Sigmoid colon (tissue), 7 donors: Measurements from ENCODE around the gene SSH3. TPM values are rescaled to one million over a fixed set of nuclear protein-coding genes. Genes with fewer than 3 reads are reported as not detected.
A peak's percentile ranks its signal among the peaks of the same experiment; 100 is the strongest.

Experiments used
- DNase-seq: peaks from one replicate; pipeline ENCODE4 v3.0.0-alpha.2; 2019
- H3K27ac ChIP-seq, 4 donors: fragments of 200-600 bp; sonication (generic); one replicate each; pipeline ENCODE4 v1.5.1; 2016 to 2019; ENCODE audit warnings: mild to moderate bottlenecking in 1 of 4
- H3K27me3 ChIP-seq, 3 donors: fragments of 200-600 bp; sonication (generic); one replicate each; pipeline ENCODE4 v1.5.1; 2019; ENCODE audit warnings: mild to moderate bottlenecking in 1 of 3
- H3K36me3 ChIP-seq, 4 donors: fragments of 200-600 bp; sonication (generic); one replicate each; pipeline ENCODE4 v1.5.1; 2016 to 2019
- H3K4me1 ChIP-seq, 4 donors: fragments of 200-600 bp; sonication (generic); one replicate each; pipeline ENCODE4 v1.5.1; 2017 to 2019
- H3K4me3 ChIP-seq, 4 donors: fragments of 200-600 bp; sonication (generic); one replicate each; pipeline ENCODE4 v1.5.1; 2017 to 2019; ENCODE audit warnings: mild to moderate bottlenecking in 2 of 4, moderate library complexity in 1 of 4
- H3K9me3 ChIP-seq, 4 donors: fragments of 200-600 bp in 3 of 4; sonication (generic) in 3 of 4; one replicate each; pipeline versions ENCODE4 v1.5.1 to v1.6.1; 2013 to 2019
- CTCF ChIP-seq, 4 experiments: fragments of 450-650 bp in 3 of 4; fragments of 200-600 bp in 1 of 4; IDR thresholded peaks; one replicate each; pipeline ENCODE4 v1.5.1; 2016 to 2019; ENCODE audit warnings: antibody characterized with exemption in 4 of 4, mild to moderate bottlenecking in 3 of 4, moderate library complexity in 2 of 4
- EP300 ChIP-seq, 4 donors: sonication (generic); formaldehyde crosslinking; IDR thresholded peaks; one replicate each; pipeline ENCODE4 v1.6.1; 2017; ENCODE audit warnings: antibody characterized with exemption in 4 of 4
- POLR2A ChIP-seq, 2 donors: fragments of 450-650 bp; IDR thresholded peaks; one replicate each; pipeline ENCODE4 v1.6.1; 2016; ENCODE audit warnings: antibody characterized with exemption in 2 of 2, mild to moderate bottlenecking in 2 of 2, moderate library complexity in 2 of 2
- POLR2AphosphoS5 ChIP-seq, 4 donors: sonication (generic); formaldehyde crosslinking; IDR thresholded peaks; one replicate each; pipeline ENCODE4 v1.6.1; 2017; ENCODE audit warnings: antibody characterized with exemption in 4 of 4
- WGBS, 2 donors: extraction: QIAGEN DNeasy Blood & Tissue Kit; methylation state at CpG; one replicate each; pipeline ENCODE4 v1.1.7; 2013; 5-methylcytosine and 5-hydroxymethylcytosine counted together
- intact Hi-C: fragments of 100-400 bp; cut with DNase I; formaldehyde crosslinking; loops from one replicate; pipeline ENCODE4 v1.15.1; 2023
- polyA plus RNA-seq, 3 donors: library from polyadenylated mRNA; stranded (reverse); fragments of 200-250 nt; gene quantifications; one replicate each; pipeline ENCODE4 v1.2.3, GENCODE V29; 2013
- total RNA-seq, 4 donors: library from RNA; depleted of rRNA; stranded (reverse); fragments of >200 nt; gene quantifications; one replicate each; pipeline ENCODE4 v1.1.0, GENCODE V29; 2016
- donor health status: healthy with polysubstance abuse.
- donor health status: Bipolar disorder and iron deficiency.
- donor health status: healthy.

The SSH3 gene
- total and polyA plus RNA-seq, 7 donors, result 15.6 to 39.0 (median 26.5) TPM

GRCh38 chr11:67332081-67332691 lies 28.9 kb downstream of the SSH3 start:
- Histone ChIP-seq H3K4me3 (no peak overlapping the region), H3K36me3 (peaks cover 0 to 5% (median 0%) of the 10 kb centered on the region in 4 donors), H3K27ac (no peak overlapping the region), H3K27me3 (no peaks in the 10 kb centered on the region), H3K9me3 (no peaks in the 10 kb centered on the region), H3K4me1 (no peaks in the 10 kb centered on the region)
- 89 to 92% methylated on average over 6 of the region's 6 CpGs for WGBS, 2 donors
- intact Hi-C loops, result no loop called here
- no peak for DNase-seq
- TF ChIP-seq CTCF (IDR thresholded peaks at IDR 0.05), result no peak
- no peak for TF ChIP-seq POLR2AphosphoS5 (IDR thresholded peaks at IDR 0.05)
- TF ChIP-seq EP300 (IDR thresholded peaks at IDR 0.05), result no peak
- no peak for TF ChIP-seq POLR2A (IDR thresholded peaks at IDR 0.05)

GRCh38 chr11:67337257-67337656 lies 33.9 kb downstream of the SSH3 start:
- H3K4me1 ChIP-seq, result no peaks in the 10 kb centered on the region
- H3K36me3 ChIP-seq, result peaks cover 0 to 5% (median 0%) of the 10 kb centered on the region in 4 donors
- DNase-seq, result no peak
- H3K27ac ChIP-seq, result no peak overlapping the region
- WGBS, 2 donors, result 94 to 95% methylated on average over 3 of the region's 3 CpGs
- intact Hi-C loops, result no loop called here
- H3K27me3 ChIP-seq, result no peaks in the 10 kb centered on the region
- TF ChIP-seq POLR2AphosphoS5 (IDR thresholded peaks at IDR 0.05), result no peak
- no peak for TF ChIP-seq EP300 (IDR thresholded peaks at IDR 0.05)
- no peak for TF ChIP-seq CTCF (IDR thresholded peaks at IDR 0.05)
- TF ChIP-seq POLR2A (IDR thresholded peaks at IDR 0.05), result no peak
- no peak overlapping the region for H3K4me3 ChIP-seq
- no peaks in the 10 kb centered on the region for H3K9me3 ChIP-seq

GRCh38 chr11:67344264-67344663 lies 40.9 kb downstream of the SSH3 start:
- Histone ChIP-seq H3K27ac (no peak overlapping the region), H3K36me3 (no peaks in the 10 kb centered on the region), H3K4me3 (no peak overlapping the region), H3K27me3 (no peaks in the 10 kb centered on the region), H3K4me1 (no peaks in the 10 kb centered on the region), H3K9me3 (no peaks in the 10 kb centered on the region)
- intact Hi-C loops, result no loop called here
- no peak for DNase-seq
- WGBS, 2 donors, result 70 to 74% methylated on average over 4 of the region's 4 CpGs
- TF ChIP-seq POLR2AphosphoS5 (IDR thresholded peaks at IDR 0.05), result no peak
- no peak for TF ChIP-seq POLR2A (IDR thresholded peaks at IDR 0.05)

GRCh38 chr11:67345247-67345919 lies 42.1 kb downstream of the SSH3 start:
- WGBS, 2 donors, result 12 to 49% methylated on average over 8 of the region's 8 CpGs
- Histone ChIP-seq H3K9me3 (no peaks in the 10 kb centered on the region), H3K4me1 (no peaks in the 10 kb centered on the region), H3K36me3 (no peaks in the 10 kb centered on the region), H3K27ac (no peak overlapping the region), H3K27me3 (no peaks in the 10 kb centered on the region), H3K4me3 (no peak overlapping the region)
- intact Hi-C loops, result no loop called here
- TF ChIP-seq EP300 (IDR thresholded peaks at IDR 0.05) (no peak), POLR2AphosphoS5 (IDR thresholded peaks at IDR 0.05) (no peak), POLR2A (IDR thresholded peaks at IDR 0.05) (no peak), CTCF (IDR thresholded peaks at IDR 0.05) (no peak)
- DNase-seq, result no peak

GRCh38 chr11:67345920-67346819 lies 42.8 kb downstream of the SSH3 start:
- TF ChIP-seq CTCF (IDR thresholded peaks at IDR 0.05) (peak in 1 of 4 experiments; percentile 63), POLR2AphosphoS5 (IDR thresholded peaks at IDR 0.05) (no peak)
- Histone ChIP-seq H3K27me3 (no peaks in the 10 kb centered on the region), H3K4me3 (no peak overlapping the region), H3K9me3 (no peaks in the 10 kb centered on the region), H3K4me1 (peaks cover 0 to 7% (median 5%) of the 10 kb centered on the region in 4 donors), H3K27ac (no peak overlapping the region), H3K36me3 (no peaks in the 10 kb centered on the region)
- intact Hi-C loops, result no loop called here
- 17 to 63% methylated on average over 7 of the region's 7 CpGs for WGBS, 2 donors
- DNase-seq, result no peak
